ENCODE results near the gene SYNGR3.

Gene SYNGR3

GRCh38 chr16:2027024-2028010 is 37.5 kb downstream of the SYNGR3 start:
- DNase-seq (ENCODE audit: low read depth): no peak
- H3K4me3 ChIP-seq (ENCODE audit: control insufficient read depth, low read depth, low read length): peak overlapping the region; percentile 36

GRCh38 chr16:2028146-2028545 is 38.4 kb downstream of the SYNGR3 start:
- DNase-seq (ENCODE audit: low read depth): no peak
- no peak overlapping the region for H3K4me3 ChIP-seq (ENCODE audit: control insufficient read depth, low read depth, low read length)
- no peak for TF ChIP-seq CTCF (conservative IDR thresholded peaks at IDR 0.05; ENCODE audit: control insufficient read depth, insufficient read depth, low read depth, low read length)

More at GRCh38 chr16:2027024-2028010, 37.5 kb downstream of the SYNGR3 start:
- TF ChIP-seq CTCF (conservative IDR thresholded peaks at IDR 0.05; ENCODE audit: control insufficient read depth, insufficient read depth, low read depth, low read length): no peak

- no peak for TF ChIP-seq CTCF (conservative IDR thresholded peaks at IDR 0.05; ENCODE audit: control insufficient read depth, insufficient read depth, low read depth, low read length)
- H3K4me3 ChIP-seq (ENCODE audit: control insufficient read depth, low read depth, low read length): no peak overlapping the region
- no peak for DNase-seq (ENCODE audit: low read depth)
These were observed 39.0 kb downstream of the SYNGR3 start for GRCh38 chr16:2028620-2029220.

- no peak for DNase-seq (ENCODE audit: low read depth)
- no peak overlapping the region for H3K4me3 ChIP-seq (ENCODE audit: control insufficient read depth, low read depth, low read length)
- no peak for TF ChIP-seq CTCF (conservative IDR thresholded peaks at IDR 0.05; ENCODE audit: control insufficient read depth, insufficient read depth, low read depth, low read length)
These were observed 39.6 kb downstream of the SYNGR3 start for GRCh38 chr16:2029350-2029749.

- DNase-seq (ENCODE audit: low read depth): no peak
- no peak for TF ChIP-seq CTCF (conservative IDR thresholded peaks at IDR 0.05; ENCODE audit: control insufficient read depth, insufficient read depth, low read depth, low read length)
- no peak overlapping the region for H3K4me3 ChIP-seq (ENCODE audit: control insufficient read depth, low read depth, low read length)
These were observed 40.3 kb downstream of the SYNGR3 start for GRCh38 chr16:2030036-2030435.

GRCh38 chr16:2031081-2031577 is 41.4 kb downstream of the SYNGR3 start:
- H3K4me3 ChIP-seq (ENCODE audit: control insufficient read depth, low read depth, low read length): no peak overlapping the region
- DNase-seq (ENCODE audit: low read depth): no peak
- no peak for TF ChIP-seq CTCF (conservative IDR thresholded peaks at IDR 0.05; ENCODE audit: control insufficient read depth, insufficient read depth, low read depth, low read length)

Measured in fibroblast of mammary gland (primary cell).